ENCODE data around the gene GFOD1. TPM values are rescaled to one million over a fixed set of nuclear protein-coding genes. Genes with fewer than 3 reads are reported as not detected.
"Not testable (repeated sequence)": the region's sequence is repeated elsewhere in the genome, so short reads cannot be mapped to it uniquely, and the experiment has no call there.

The GFOD1 gene
- total RNA-seq, 2 donors from 2014 or later, result 59.3 to 78.3 TPM

- intact Hi-C loops (cut with DNase I), result no loop called here
- peak; percentile 51 for DNase-seq
- peak; percentile 72 to 74 for ATAC-seq
Measured at GRCh38 chr6:13454286-13455221, 32.8 kb downstream of the GFOD1 start.

- ATAC-seq (peak in 1 of 2 donors; percentile 12), DNase-seq (no peak)
- intact Hi-C loops (cut with DNase I), result no loop called here
Measured at GRCh38 chr6:13453771-13454251, 33.6 kb downstream of the GFOD1 start.

GRCh38 chr6:13453153-13453552 lies 34.2 kb downstream of the GFOD1 start:
- intact Hi-C loops (cut with DNase I), result no loop called here
- ATAC-seq (no peak), DNase-seq (no peak)

DNA sequence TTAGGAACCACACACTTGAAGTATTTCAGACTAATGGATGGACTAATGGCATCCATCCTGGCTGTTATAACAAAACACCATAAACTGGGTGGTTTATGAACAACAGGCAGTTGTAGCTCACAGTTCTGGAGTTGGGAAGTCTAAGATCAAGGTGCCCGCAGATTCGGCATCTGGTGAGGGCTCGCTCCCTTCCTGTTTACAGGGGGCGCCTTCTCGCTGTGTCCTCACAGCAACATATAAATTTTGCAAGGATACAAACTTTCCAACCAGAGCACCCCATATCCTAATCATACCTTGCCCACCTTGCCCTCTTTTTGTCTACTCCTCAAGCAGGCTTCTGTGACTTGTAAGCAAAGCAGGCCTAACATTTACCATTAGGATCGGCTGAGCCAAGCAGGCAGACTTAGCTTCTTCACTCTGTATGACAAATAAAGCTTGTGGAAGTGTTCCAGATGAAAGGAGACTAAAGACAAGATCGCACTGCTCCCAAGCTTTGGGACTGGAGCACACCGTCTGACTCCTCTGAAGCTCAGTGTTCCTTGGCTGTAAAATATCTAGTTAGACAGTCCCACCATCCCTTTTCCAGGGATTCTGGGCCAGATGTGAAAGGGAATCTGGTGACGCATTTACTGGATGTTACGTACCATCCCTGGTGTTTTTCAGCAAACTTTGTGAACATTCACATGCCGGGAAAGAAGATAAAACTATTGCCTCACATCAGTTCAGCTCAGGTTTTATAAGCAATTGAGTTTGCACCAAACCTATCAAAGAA lies 34.9 kb downstream of the GFOD1 start:
- DNase-seq (no peak), ATAC-seq (no peak)
- intact Hi-C loops (cut with DNase I), result no loop called here

DNA sequence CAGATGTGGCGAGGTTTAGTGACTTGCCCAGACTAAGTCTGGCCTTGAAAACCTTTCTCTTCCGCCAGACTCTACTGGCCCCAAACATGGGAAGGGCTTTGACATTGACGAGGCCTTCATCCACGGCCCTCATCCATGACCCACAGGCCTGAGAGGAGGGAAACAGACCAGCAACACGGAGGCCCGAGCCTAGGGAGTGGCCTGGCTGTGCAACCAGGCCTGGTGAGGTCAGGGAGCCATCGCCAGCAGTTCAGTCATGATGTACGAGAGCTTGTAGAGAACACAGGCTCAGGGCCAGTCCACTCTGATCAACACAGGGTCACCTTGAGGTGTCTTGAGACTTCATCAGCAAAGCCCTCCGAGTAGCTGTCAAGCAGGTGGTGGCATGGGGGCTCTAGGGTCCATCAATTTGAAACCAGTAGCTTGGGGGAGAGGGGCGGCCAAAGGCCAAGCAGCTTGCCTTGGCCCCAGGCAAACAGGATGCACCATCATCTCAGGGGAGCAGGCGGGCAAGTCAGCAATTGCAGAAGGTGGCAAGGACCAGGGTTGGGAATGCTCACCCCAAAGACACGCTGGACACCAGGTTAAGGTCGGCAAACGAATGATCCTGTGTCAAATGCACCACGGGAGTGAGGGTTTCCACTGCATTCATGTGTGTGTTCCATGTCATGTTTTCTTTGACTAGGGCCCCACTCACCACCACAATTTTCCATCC lies 36.1 kb downstream of the GFOD1 start:
- ATAC-seq (no peak), DNase-seq (no peak)
- intact Hi-C loops (cut with DNase I), result no loop called here

GRCh38 chr6:13450628-13451027 lies 36.8 kb downstream of the GFOD1 start:
- intact Hi-C loops (cut with DNase I), result no loop called here
- DNase-seq (no peak), ATAC-seq (no peak)

GRCh38 chr6:13447949-13448724 lies 39.3 kb downstream of the GFOD1 start:
- intact Hi-C loops (cut with DNase I), result no loop called here
- peak in 1 of 2 donors; percentile 17 for ATAC-seq

DNA sequence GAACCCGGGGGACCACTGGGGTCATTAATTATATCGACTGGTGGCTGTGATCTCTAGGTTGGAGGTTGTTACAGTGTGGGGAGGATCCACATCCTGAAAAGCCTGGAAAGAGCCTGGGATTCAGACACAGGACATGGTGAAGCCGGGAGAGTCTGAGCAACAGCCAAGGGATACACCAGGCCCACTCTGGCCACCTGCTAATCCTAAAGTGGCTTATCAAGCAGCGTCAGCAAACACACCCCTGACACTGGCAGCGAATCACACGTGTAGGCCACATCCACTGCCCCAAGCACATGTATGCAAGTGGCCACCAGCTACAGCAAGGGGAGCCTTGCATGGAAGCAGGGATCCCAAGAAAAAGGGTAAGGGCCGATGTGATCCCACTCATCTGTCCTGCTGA lies 41.0 kb downstream of the GFOD1 start:
- DNase-seq (no peak), ATAC-seq (peak in 1 of 2 donors; percentile 55)
- intact Hi-C loops (cut with DNase I), result no loop called here

More at GRCh38 chr6:13447949-13448724, 39.3 kb downstream of the GFOD1 start:
- DNase-seq, result no peak

GRCh38 chr6:13445744-13446115 lies 41.7 kb downstream of the GFOD1 start:
- ATAC-seq (peak in 1 of 2 donors; percentile 15), DNase-seq (no peak)
- intact Hi-C loops (cut with DNase I), result no loop called here

GRCh38 chr6:13445005-13445743 lies 42.2 kb downstream of the GFOD1 start:
- ATAC-seq, result peak; percentile 51 to 55
- peak; percentile 73 for DNase-seq
- intact Hi-C loops (cut with DNase I), result no loop called here

- ATAC-seq, result no peak
Measured at GRCh38 chr6:13444604-13445003, 42.8 kb downstream of the GFOD1 start.

DNA sequence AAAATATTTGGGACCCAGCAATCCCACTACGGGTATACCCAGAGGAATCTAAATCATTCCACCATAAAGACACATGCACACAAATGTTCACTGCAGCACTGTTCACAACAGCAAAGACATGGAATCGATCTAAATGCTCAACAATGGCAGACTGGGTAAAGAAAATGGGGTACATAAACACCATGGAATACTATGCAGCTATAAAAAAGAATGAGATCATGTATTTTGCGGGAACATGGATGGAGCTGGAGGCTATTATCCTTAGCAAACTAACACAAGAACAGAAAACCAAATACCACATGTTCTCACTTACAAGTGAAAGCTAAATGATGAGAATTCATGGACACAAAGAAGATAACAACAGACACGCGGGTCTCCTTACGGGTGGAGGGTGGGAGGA lies 43.4 kb downstream of the GFOD1 start:
- intact Hi-C loops (cut with DNase I), result not testable (repeated sequence)

More at GRCh38 chr6:13444604-13445003, 42.8 kb downstream of the GFOD1 start:
- intact Hi-C loops (cut with DNase I), result no loop called here
- no peak for DNase-seq

DNA sequence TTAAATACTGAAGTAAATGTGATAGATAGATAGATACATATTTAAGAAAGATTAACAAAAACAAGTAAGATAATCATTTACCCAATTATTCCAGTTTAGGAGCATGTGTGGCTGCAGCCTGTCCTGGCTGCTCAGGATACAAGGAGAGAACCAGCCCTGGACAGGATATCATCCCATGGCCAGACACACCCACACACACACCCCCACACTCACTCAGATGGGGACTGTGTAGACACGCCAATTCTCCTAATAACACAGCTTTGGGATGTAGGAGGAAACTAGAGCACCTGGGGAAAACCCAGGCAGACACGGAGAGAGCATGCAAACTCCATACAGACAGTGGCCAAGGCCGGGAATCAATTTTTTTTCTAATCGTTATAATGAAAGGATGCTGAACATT lies 45.6 kb downstream of the GFOD1 start:
- DNase-seq, result no peak
- intact Hi-C loops (cut with DNase I), result no loop called here
- ATAC-seq, result no peak

More for the DNA sequence above, 43.4 kb downstream of the GFOD1 start:
- DNase-seq, ATAC-seq: not testable (repeated sequence)

DNA sequence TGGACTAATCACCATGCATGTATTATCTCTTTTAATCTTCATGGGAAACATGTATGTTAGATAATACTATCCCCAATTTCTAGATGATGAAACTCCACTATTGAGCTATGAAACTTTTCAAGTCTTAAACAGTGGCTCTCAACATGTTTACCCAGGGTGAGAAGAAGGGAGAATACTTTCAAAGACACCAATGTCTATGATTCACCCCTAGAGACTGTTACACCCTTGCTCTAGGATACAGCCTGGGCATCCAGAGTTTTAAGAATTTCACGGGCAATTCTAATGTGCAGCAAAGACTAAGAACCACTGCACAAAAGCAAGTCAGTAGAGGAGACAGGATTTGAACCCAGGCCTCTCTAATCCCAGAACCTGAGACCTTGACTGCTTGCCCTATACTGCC lies 47.8 kb downstream of the GFOD1 start:
- DNase-seq (no peak), ATAC-seq (peak in 1 of 2 donors; percentile 31)
- intact Hi-C loops (cut with DNase I), result no loop called here

DNA sequence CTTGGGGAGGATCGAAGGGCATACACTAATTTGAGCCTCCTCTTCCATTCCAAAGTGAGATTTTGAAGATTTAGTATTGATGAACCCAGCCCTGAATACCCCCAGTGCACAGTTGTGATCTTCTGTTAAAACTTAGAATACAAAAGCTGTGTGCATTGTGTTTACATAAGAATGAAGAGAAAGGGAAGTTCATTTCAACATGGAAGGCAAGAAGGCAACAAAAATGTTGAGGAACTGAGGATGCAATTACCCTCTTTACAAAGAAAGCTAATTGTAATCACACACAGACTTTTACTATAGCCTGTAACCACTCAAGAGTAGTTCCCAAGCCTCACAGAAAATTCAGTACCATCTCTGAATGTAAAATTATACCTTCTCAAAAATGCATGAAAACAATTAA lies 49.3 kb downstream of the GFOD1 start:
- intact Hi-C loops (cut with DNase I), result no loop called here
- ATAC-seq (no peak), DNase-seq (no peak)

DNA sequence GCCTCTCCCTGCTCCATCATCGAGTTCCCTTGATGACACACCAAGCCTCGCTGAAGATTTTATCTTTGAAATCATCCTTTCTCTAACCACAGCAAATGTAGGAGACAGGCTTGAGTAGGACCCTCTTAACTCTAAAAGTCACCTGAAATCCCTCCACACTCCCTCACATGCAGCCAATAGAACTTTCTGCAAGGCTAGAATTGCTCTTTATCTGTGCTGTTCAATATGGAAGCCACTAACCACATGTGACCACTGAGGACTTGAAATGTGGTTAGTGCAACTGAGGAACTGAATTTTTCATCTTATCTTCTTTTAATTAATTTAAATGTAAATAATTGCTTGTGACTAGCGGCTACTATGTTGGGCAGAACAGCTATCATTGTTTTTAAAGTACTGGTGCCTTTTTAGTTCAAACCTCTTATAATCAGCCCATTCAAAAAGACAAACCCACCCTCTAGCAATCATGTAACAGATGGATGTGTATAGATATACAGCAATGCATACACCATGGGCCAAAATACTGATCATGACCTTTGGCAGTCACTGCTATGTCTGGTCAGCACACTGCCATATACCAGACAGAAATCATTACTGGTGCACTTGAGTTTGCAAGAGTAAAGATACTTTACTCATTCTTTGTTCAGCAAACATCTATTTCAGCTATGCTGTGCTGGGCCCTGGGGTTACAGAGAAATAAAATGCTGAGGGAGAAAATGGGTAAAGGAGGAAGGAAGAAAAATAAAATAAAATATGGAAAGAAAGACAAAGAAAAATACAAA lies 50.0 kb downstream of the GFOD1 start:
- no peak for ATAC-seq
- intact Hi-C loops (cut with DNase I), result no loop called here
- DNase-seq, result no peak

Data from left cardiac atrium (tissue), 4 donors.